DOHH2 (cell line): ENCODE data around the gene MTRF1.

Experiments used
- H3F3A ChIP-seq: fragments of 200-600 bp; sonication (generic), shearing (Covaris generic); 2 replicates; pipeline ENCODE4 v1.6.0; 2016; ENCODE audit warnings: antibody characterized with exemption, mild to moderate bottlenecking; ENCODE audit not compliant: control insufficient read depth, insufficient read depth
- H3K27ac ChIP-seq: fragments of 200-600 bp; sonication (generic); 2 replicates; pipeline ENCODE4 v1.5.1; 2014; ENCODE audit warnings: low read depth, mild to moderate bottlenecking, low read length, moderate library complexity
- H3K27me3 ChIP-seq: fragments of 200-600 bp; sonication (generic); 2 replicates; pipeline ENCODE4 v1.6.1; 2014; ENCODE audit warnings: mild to moderate bottlenecking, low read length, mixed read lengths; ENCODE audit not compliant: control insufficient read depth
- H3K36me3 ChIP-seq: fragments of 200-600 bp; sonication (generic); 2 replicates; pipeline ENCODE4 v1.6.1; 2014; ENCODE audit warnings: mild to moderate bottlenecking, low read length, moderate library complexity, mixed read lengths; ENCODE audit not compliant: control insufficient read depth
- H3K4me1 ChIP-seq: fragments of 200-600 bp; sonication (generic); 2 replicates; pipeline ENCODE4 v1.6.1; 2014; ENCODE audit warnings: mild to moderate bottlenecking, low read length, mixed read lengths; ENCODE audit not compliant: control insufficient read depth
- H3K4me2 ChIP-seq: fragments of 200-600 bp; sonication (generic); 2 replicates; pipeline ENCODE4 v1.6.0; 2014; ENCODE audit warnings: mild to moderate bottlenecking, low read length, moderate library complexity
- H3K4me3 ChIP-seq: fragments of 200-600 bp; sonication (generic); 2 replicates; pipeline ENCODE4 v1.5.1; 2014; ENCODE audit warnings: mild to moderate bottlenecking, low read length, mixed read lengths
- H3K79me2 ChIP-seq: fragments of 200-600 bp; sonication (generic); 2 replicates; pipeline ENCODE4 v1.6.1; 2014; ENCODE audit warnings: mild to moderate bottlenecking, low read length, mixed read lengths; ENCODE audit not compliant: control insufficient read depth
- H3K9me2 ChIP-seq: fragments of 200-600 bp; sonication (generic); replicated peaks from 2 replicates; pipeline ENCODE4 v1.6.1; 2014; ENCODE audit warnings: mild to moderate bottlenecking, low read length, mixed read lengths; ENCODE audit not compliant: control insufficient read depth
- H3K9me3 ChIP-seq: fragments of 200-600 bp; sonication (generic); 2 replicates; pipeline ENCODE4 v1.6.1; 2014; ENCODE audit warnings: antibody characterized with exemption, low read length, mixed read lengths; ENCODE audit not compliant: control insufficient read depth, insufficient read depth
- H4K20me1 ChIP-seq: fragments of 200-600 bp; sonication (generic); 2 replicates; pipeline ENCODE4 v1.6.0; 2014; ENCODE audit warnings: low read depth, mild to moderate bottlenecking, antibody characterized with exemption, low read length, moderate library complexity; ENCODE audit not compliant: control insufficient read depth, insufficient read depth
- EZH2phosphoT487 ChIP-seq: fragments of 200-600 bp; sonication (generic); IDR thresholded peaks from 2 replicates; pipeline ENCODE4 v1.6.1; 2017; ENCODE audit warnings: borderline replicate concordance, mild to moderate bottlenecking, antibody characterized with exemption, low read length, moderate library complexity, mixed read lengths
- TF ChIP-seq, protein P1 (sequence below): fragments of 200-600 bp; sonication (generic); IDR thresholded peaks from one replicate; pipeline ENCODE4 v1.5.1; 2014; ENCODE audit warnings: antibody characterized with exemption, mild to moderate bottlenecking, low read depth, low read length; ENCODE audit not compliant: poor library complexity, severe bottlenecking

Gene MTRF1, protein sequence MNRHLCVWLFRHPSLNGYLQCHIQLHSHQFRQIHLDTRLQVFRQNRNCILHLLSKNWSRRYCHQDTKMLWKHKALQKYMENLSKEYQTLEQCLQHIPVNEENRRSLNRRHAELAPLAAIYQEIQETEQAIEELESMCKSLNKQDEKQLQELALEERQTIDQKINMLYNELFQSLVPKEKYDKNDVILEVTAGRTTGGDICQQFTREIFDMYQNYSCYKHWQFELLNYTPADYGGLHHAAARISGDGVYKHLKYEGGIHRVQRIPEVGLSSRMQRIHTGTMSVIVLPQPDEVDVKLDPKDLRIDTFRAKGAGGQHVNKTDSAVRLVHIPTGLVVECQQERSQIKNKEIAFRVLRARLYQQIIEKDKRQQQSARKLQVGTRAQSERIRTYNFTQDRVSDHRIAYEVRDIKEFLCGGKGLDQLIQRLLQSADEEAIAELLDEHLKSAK

DNA sequence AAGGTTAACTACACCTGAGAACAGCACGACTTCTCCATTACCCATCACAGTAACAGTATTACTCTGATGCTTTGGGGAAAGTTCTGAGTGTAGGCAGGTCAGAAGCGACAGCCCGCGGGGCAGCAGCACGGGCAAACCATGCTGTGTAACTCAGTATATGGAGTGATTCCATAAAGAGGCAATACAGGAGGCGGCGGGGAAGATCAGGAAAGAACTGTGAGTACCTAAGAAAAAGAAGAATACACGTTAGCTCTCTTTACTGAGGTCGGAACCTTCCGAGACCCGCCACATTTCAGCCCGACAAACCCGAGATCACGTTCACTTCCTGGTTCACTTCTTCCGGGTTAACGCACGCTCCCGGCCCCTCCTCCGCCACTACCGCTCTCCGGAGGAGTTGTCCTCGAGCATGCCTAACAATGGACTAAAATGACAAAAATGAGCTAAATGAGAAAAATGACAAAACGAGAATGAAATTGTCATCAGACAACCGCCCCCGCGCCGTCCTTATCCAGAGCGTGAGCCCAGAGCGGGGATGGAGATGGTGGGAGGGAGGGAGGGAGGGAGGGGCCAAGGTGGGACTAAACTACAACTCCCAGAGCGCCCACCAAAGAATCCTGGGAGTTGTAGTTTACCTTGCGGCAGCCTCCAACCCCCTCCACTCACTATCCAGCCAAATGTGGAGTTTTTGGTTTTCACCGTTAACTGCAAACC is at the start of gene MTRF1:
MTRF1 (minus strand) TSS at position 316 of the 711 bp plus-strand sequence. CDS start 2,669 bp downstream, outside the sequence.
- H4K20me1 ChIP-seq, result no peaks in the 10 kb centered on the region
- H3K79me2 ChIP-seq, result peaks cover 27% of the 10 kb centered on the region
- H3F3A ChIP-seq, result peaks cover under 1% of the 10 kb centered on the region; the same call in 1 of the 2 replicates
- H3K36me3 ChIP-seq, result peaks cover 30% of the 10 kb centered on the region
- no peak for TF ChIP-seq EZH2phosphoT487
- TF ChIP-seq, protein P1, sequence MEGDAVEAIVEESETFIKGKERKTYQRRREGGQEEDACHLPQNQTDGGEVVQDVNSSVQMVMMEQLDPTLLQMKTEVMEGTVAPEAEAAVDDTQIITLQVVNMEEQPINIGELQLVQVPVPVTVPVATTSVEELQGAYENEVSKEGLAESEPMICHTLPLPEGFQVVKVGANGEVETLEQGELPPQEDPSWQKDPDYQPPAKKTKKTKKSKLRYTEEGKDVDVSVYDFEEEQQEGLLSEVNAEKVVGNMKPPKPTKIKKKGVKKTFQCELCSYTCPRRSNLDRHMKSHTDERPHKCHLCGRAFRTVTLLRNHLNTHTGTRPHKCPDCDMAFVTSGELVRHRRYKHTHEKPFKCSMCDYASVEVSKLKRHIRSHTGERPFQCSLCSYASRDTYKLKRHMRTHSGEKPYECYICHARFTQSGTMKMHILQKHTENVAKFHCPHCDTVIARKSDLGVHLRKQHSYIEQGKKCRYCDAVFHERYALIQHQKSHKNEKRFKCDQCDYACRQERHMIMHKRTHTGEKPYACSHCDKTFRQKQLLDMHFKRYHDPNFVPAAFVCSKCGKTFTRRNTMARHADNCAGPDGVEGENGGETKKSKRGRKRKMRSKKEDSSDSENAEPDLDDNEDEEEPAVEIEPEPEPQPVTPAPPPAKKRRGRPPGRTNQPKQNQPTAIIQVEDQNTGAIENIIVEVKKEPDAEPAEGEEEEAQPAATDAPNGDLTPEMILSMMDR, result no peak
- no peaks in the 10 kb centered on the region for H3K27me3 ChIP-seq
- H3K9me3 ChIP-seq, result peaks cover 13% of the 10 kb centered on the region
- H3K4me2 ChIP-seq, result peak within 1 kb of the TSS; percentile 81
- peak within 1 kb of the TSS; percentile 82 for H3K4me3 ChIP-seq
- H3K4me1 ChIP-seq, result peaks cover 22% of the 10 kb centered on the region
- H3K27ac ChIP-seq, result peak within 1 kb of the TSS; percentile 61
- no peaks in the 10 kb centered on the region for H3K9me2 ChIP-seq

DNA sequence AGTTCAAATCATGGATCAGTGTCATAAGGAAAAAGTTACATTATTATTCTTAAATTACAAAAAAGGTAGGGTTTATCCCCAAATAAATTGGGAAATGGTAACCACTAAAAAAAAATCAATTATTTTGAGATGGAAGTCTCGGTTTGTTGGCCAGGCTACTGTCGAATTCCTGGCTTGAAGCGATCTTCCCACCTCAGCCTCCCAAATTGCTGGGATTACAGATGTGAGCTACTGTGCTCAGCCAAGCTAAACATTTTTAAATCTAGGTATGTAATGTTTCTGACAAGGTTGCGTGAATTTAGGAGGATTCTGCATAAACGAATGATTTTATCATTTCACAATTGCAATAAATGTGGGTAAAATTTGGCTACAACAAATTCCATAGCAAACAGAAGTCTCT is 49.7 kb upstream of the MTRF1 start:
- H3F3A ChIP-seq, result 0 out of 2 replicates have a peak, but pooled peaks cover 2% of the 10 kb centered on the region
- no peaks in the 10 kb centered on the region for H3K27me3 ChIP-seq
- peak overlapping the region; percentile 93 for H3K4me3 ChIP-seq
- peak overlapping the region; percentile 88 for H3K4me2 ChIP-seq
- H3K4me1 ChIP-seq, result peaks cover 50% of the 10 kb centered on the region
- peaks cover 76% of the 10 kb centered on the region for H3K79me2 ChIP-seq
- peaks cover 38% of the 10 kb centered on the region for H3K36me3 ChIP-seq
- no peaks in the 10 kb centered on the region for H3K9me2 ChIP-seq
- H4K20me1 ChIP-seq, result peaks cover 7% of the 10 kb centered on the region; the same call in 1 of the 2 replicates
- H3K9me3 ChIP-seq, result no peaks in the 10 kb centered on the region
- no peak overlapping the region for H3K27ac ChIP-seq
- TF ChIP-seq, protein P1, result no peak
- no peak for TF ChIP-seq EZH2phosphoT487

DNA sequence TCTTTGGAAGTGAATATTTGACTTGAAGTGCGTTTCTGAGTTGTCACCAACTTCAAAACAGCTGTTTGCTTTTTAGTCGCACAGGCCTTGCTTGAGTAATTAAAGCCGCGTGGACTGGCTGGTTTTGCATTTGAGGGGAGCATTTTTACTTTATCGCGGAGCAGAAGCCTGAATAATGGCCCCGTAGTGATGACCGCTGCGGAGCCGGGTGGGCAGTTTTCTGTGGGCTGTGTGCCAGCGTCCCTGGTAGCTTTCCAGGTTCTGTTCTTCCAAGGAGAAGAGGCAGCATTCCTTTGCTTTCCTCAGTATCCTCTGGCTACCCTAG is 48.8 kb upstream of the MTRF1 start:
- peaks cover 48% of the 10 kb centered on the region for H3K4me1 ChIP-seq
- no peaks in the 10 kb centered on the region for H3F3A ChIP-seq
- H3K4me2 ChIP-seq, result peak overlapping the region; percentile 88
- H3K27me3 ChIP-seq, result no peaks in the 10 kb centered on the region
- no peaks in the 10 kb centered on the region for H3K9me2 ChIP-seq
- H3K4me3 ChIP-seq, result peak overlapping the region; percentile 93
- H3K36me3 ChIP-seq, result peaks cover 29% of the 10 kb centered on the region
- H3K79me2 ChIP-seq, result peaks cover 67% of the 10 kb centered on the region
- H3K27ac ChIP-seq, result peak overlapping the region; percentile 75
- no peak for TF ChIP-seq EZH2phosphoT487
- TF ChIP-seq, protein P1, result no peak
- H4K20me1 ChIP-seq, result peaks cover 7% of the 10 kb centered on the region; the same call in 1 of the 2 replicates
- H3K9me3 ChIP-seq, result no peaks in the 10 kb centered on the region
